ENCODE results near the gene BIN1. TPM values are rescaled to one million over a fixed set of nuclear protein-coding genes. Genes with fewer than 3 reads are reported as not detected.

The BIN1 gene
- total RNA-seq, 1 experiment from 2014 or later = 68.0 TPM

- DNase-seq (ENCODE audit: low read depth) = no peak
Observed at GRCh38 chr2:127078028-127078427, 28.9 kb downstream of the BIN1 start.

GRCh38 chr2:127076924-127077323 lies 30.0 kb downstream of the BIN1 start:
- no peak for DNase-seq (ENCODE audit: low read depth)

GRCh38 chr2:127076290-127076689 lies 30.7 kb downstream of the BIN1 start:
- DNase-seq (ENCODE audit: low read depth) = no peak

- DNase-seq (ENCODE audit: low read depth) = no peak
Observed at GRCh38 chr2:127075821-127076220, 31.1 kb downstream of the BIN1 start.

- no peak for DNase-seq (ENCODE audit: low read depth)
Observed at GRCh38 chr2:127074936-127075335, 32.0 kb downstream of the BIN1 start.

GRCh38 chr2:127074358-127074757 lies 32.6 kb downstream of the BIN1 start:
- DNase-seq (ENCODE audit: low read depth) = no peak

- no peak for DNase-seq (ENCODE audit: low read depth)
Observed at GRCh38 chr2:127072970-127073369, 34.0 kb downstream of the BIN1 start.

GRCh38 chr2:127072396-127072795 lies 34.6 kb downstream of the BIN1 start:
- DNase-seq (ENCODE audit: low read depth) = no peak

GRCh38 chr2:127071901-127072328 lies 35.0 kb downstream of the BIN1 start:
- no peak for DNase-seq (ENCODE audit: low read depth)

- no peak for DNase-seq (ENCODE audit: low read depth)
Observed at GRCh38 chr2:127070221-127070620, 36.7 kb downstream of the BIN1 start.

- no peak for DNase-seq (ENCODE audit: low read depth)
Observed at GRCh38 chr2:127069536-127069935, 37.4 kb downstream of the BIN1 start.

GRCh38 chr2:127069003-127069402 lies 38.0 kb downstream of the BIN1 start:
- no peak for DNase-seq (ENCODE audit: low read depth)

GRCh38 chr2:127068351-127068741 lies 38.6 kb downstream of the BIN1 start:
- no peak for DNase-seq (ENCODE audit: low read depth)

GRCh38 chr2:127067620-127068350 lies 39.2 kb downstream of the BIN1 start:
- DNase-seq (ENCODE audit: low read depth) = peak; percentile 38

- no peak for DNase-seq (ENCODE audit: low read depth)
Observed at GRCh38 chr2:127066942-127067341, 40.0 kb downstream of the BIN1 start.

GRCh38 chr2:127065940-127066318 lies 41.0 kb downstream of the BIN1 start:
- no peak for DNase-seq (ENCODE audit: low read depth)

- DNase-seq (ENCODE audit: low read depth) = no peak
Observed at GRCh38 chr2:127065299-127065939, 41.5 kb downstream of the BIN1 start.

- peak; percentile 99 for DNase-seq (ENCODE audit: low read depth)
Observed at GRCh38 chr2:127064642-127065250, 42.2 kb downstream of the BIN1 start.

GRCh38 chr2:127063701-127064590 lies 43.0 kb downstream of the BIN1 start:
- no peak for DNase-seq (ENCODE audit: low read depth)

GRCh38 chr2:127061375-127062273 lies 45.3 kb downstream of the BIN1 start:
- DNase-seq (ENCODE audit: low read depth) = peak; percentile 75
